CD4-positive, alpha-beta T cell treated with Interleukin-12 subunit alpha and Interleukin-12 subunit beta, for 1 hour (primary cell): Measurements from ENCODE around the gene PIAS3.
"Not testable (repeated sequence)": the region's sequence is repeated elsewhere in the genome, so short reads cannot be mapped to it uniquely, and the experiment has no call there.

Experiments used
- DNase-seq: peaks from one replicate; pipeline ENCODE4 v3.0.0-alpha.2; 2020

Gene PIAS3

DNA sequence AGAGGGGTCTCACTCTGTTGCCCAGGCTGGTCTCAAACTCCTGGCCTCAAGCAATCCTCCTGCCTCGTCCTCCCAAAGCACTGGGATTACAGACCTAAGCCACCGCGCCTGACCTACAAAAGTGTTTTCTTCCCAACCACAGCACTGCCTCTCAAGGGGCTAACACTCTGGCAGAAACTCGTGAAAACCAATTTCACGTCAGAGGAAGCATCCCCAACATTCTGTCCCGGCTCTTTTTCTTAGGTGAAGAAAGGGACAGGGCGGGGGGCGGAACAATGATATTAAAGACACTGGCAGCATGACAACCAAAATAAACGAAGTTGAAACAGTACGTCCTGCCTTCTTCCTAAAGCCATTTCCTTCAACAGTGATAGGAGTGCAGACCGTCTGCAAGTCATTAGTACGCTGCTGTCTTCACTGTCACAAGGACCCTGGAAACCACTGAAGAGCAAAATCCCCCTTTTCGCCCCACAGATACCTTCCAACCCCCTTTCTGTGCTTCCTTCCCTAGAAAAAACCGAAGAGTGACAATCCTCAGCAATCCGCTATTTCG is 36.0 kb downstream of the PIAS3 start:
- not testable (repeated sequence) for DNase-seq

DNA sequence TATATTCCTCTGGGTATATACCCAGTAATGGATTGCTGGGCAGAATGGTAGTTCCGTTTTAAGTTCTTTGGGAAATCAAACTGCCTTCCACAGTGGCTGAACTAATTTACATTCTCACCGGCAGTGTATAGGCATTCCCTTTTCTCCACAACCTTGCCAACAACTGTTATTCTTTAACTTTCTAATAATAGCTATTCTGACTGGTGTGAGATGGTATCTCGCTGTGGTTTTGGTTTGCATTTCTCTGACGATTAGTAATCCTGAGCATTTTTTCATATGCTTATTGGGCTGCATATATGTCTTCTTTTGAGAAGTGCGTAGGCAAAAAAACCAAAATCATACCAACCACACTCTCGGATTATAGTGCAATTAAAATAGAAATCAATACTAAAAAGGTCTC is 40.8 kb downstream of the PIAS3 start:
- DNase-seq: not testable (repeated sequence)

DNA sequence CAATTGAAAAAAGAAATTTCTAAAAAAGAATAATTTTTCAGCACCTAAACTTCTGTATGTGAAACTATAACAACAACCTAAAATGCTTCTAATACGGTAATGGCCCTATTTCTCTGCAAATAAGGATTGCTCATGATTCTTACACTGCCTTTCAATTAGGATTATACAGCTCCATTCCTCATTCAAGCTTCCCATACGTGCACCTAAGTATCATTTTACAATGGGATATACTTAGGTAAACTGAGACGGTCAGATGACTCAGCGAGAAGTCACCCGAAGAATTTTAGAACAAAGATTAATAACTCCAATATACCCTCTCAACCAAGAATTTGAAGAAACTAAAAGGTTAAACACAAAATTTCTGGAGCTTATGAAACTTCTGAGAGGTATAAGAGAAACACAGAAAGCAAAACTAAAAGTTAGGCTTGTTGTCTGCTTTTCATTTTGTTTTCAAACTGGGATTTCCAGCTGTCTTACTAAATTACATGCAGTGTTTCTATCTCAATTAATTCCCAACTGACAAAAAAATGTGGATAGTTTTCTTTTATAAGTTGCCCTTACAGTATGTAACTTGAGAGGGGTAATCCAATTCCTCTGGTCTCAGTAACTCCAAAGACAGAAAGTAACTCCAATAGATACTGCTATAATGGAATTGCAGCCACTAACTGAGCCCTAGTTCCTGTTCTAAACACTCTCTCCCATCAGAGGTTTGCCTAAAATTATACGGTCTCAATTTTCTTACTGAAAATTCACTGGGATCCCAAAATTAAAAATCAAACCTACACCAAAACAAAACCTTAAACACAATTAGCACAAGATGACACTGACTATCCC is 45.7 kb downstream of the PIAS3 start:
- DNase-seq: not testable (repeated sequence)

DNA sequence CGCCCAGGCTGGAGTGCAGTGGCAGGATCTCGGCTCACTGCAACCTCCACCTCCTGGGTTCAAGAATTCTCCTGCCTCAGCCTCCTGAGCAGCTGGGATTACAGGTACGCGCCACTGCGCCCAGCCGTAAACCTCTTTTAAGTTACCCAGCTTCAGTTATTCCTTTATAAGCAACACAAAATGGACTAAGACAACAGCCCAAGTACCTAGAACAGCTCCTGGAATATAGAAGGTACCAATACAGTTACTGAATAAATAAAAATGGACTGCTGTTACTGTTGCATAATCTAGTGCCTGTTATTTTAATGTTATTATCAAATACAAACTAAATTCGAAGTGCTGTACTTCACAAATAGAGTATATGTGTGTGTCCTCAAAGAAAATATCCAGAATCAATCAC is 52.0 kb downstream of the PIAS3 start:
- no peak for DNase-seq

DNA sequence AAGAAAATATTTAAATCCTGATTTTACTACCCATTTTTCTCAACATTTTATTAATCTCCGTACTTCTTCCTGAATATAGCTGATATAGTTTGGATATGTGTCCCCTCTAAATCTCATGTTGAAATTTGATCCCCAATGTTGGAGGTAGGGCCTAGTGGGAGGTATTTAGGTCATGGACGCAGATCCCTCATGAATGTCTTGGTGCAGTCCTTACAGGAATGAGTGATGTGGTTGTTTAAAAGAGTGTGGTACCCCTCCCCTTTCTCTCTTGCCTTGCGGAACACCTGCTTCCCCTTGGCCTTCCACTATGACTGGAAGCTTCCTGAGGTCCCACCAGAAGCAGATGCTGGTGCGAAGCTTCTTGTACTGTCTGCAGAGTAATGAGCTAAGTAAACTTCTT is 52.5 kb downstream of the PIAS3 start:
- no peak for DNase-seq

GRCh38 chr1:145805057-145805456 is 53.8 kb downstream of the PIAS3 start:
- no peak for DNase-seq

GRCh38 chr1:145804235-145805045 is 54.4 kb downstream of the PIAS3 start:
- DNase-seq: no peak

- DNase-seq: no peak
Measured at GRCh38 chr1:145799806-145800205, 59.1 kb downstream of the PIAS3 start.
